K562 (cell line): ENCODE measurements around the gene MAPKAPK3. TPM values are rescaled to one million over a fixed set of nuclear protein-coding genes. Genes with fewer than 3 reads are reported as not detected.

Source experiments
- AFF1 ChIP-seq, 2 experiments: fragments of 450-650 bp; IDR thresholded peaks; 2 replicates each; pipeline ENCODE4 v1.6.1; 2018; ENCODE audit warnings: mild to moderate bottlenecking in 2 of 2, low read depth in 1 of 2; ENCODE audit not compliant: partially characterized antibody in 2 of 2
- BRCA1 ChIP-seq, 2 experiments: fragments of 450-650 bp in 1 of 2; sonication (generic) in 1 of 2; formaldehyde crosslinking in 1 of 2; IDR thresholded peaks; 2 replicates each; pipeline versions ENCODE4 v1.5.0 to v1.6.1; 2017 to 2020; ENCODE audit warnings: mild to moderate bottlenecking in 1 of 2, missing genetic modification reagents in 1 of 2
- CREBBP ChIP-seq: IDR thresholded peaks from one replicate; pipeline ENCODE4 v1.6.1; 2012; ENCODE audit warnings: low read depth, mild to moderate bottlenecking, control low read depth, inconsistent platforms, low read length
- DIDO1 ChIP-seq: fragments of 450-650 bp; IDR thresholded peaks from 2 replicates; pipeline ENCODE4 v1.6.1; 2016; ENCODE audit warnings: low read depth, missing biosample characterization, missing genetic modification characterization
- EWSR1 ChIP-seq: fragments of 450-650 bp; IDR thresholded peaks from 2 replicates; pipeline ENCODE4 v1.6.1; 2018; ENCODE audit warnings: borderline replicate concordance, mild to moderate bottlenecking, low read depth, moderate library complexity; ENCODE audit not compliant: partially characterized antibody
- MAFG ChIP-seq: fragments of 450-650 bp; conservative IDR thresholded peaks from 2 replicates; pipeline ENCODE4 v1.6.1; 2016; ENCODE audit warnings: missing genetic modification characterization, missing compliant biosample characterization
- NFYB ChIP-seq: IDR thresholded peaks from 2 replicates; pipeline ENCODE4 v1.6.1; 2011; ENCODE audit warnings: mild to moderate bottlenecking, moderate library complexity; ENCODE audit not compliant: insufficient read length; ENCODE audit errors: extremely low read depth
- NR1H2 ChIP-seq: sonication (generic); formaldehyde crosslinking; IDR thresholded peaks from 2 replicates; pipeline ENCODE4 v1.4.0; 2020; ENCODE audit warnings: mild to moderate bottlenecking, missing genetic modification reagents
- ZBTB5 ChIP-seq: fragments of 450-650 bp; IDR thresholded peaks from 2 replicates; pipeline ENCODE4 v1.6.1; 2017; ENCODE audit warnings: antibody characterized with exemption
- ZC3H8 ChIP-seq: fragments of 450-650 bp; IDR thresholded peaks from 2 replicates; pipeline ENCODE4 v1.6.1; 2017
- ZNF431 ChIP-seq: sonication (generic); formaldehyde crosslinking; IDR thresholded peaks from 2 replicates; pipeline ENCODE4 v1.8.0; 2022; ENCODE audit warnings: mild to moderate bottlenecking, missing genetic modification reagents
- ZNF436 ChIP-seq: fragments of 250-450, 450-650 bp; sonication (Bioruptor Pico); formaldehyde crosslinking; IDR thresholded peaks from 2 replicates; pipeline ENCODE4 v1.7.0; 2020; ENCODE audit warnings: mild to moderate bottlenecking
- ZSCAN32 ChIP-seq: fragments of 450-650 bp; formaldehyde crosslinking; IDR thresholded peaks from 2 replicates; pipeline ENCODE4 v1.4.0; 2020; ENCODE audit warnings: mild to moderate bottlenecking, moderate library complexity
- polyA plus RNA-seq, 8 experiments: library from polyadenylated mRNA; depleted of rRNA in 4 of 8; stranded (reverse) in 5 of 8; unstranded in 3 of 8; fragments of >200 nt; fragmentation: Nextera tagmentation in 2 of 8; fragmentation: Illumina TruSeq in 1 of 8; extraction: Ambion mirVana in 2 of 8; extraction: Trizol in 1 of 8; gene quantifications; 2 replicates each; pipeline versions ENCODE4 v1.2.1 to v1.2.3, GENCODE V29; 2011 to 2014; ENCODE audit warnings: inconsistent platforms in 1 of 8, missing spikeins in 1 of 8
- total RNA-seq, 7 experiments: library from RNA; depleted of rRNA in 6 of 7; stranded (reverse); fragments of >200 nt in 6 of 7; fragmentation: Illumina TruSeq in 2 of 7; extraction: Trizol in 2 of 7; gene quantifications; 2 replicates each; pipeline versions ENCODE4 v1.2.1 to v1.2.3, GENCODE V29; 2011 to 2021; ENCODE audit warnings: low replicate concordance in 1 of 7
- TF ChIP-seq, protein P1 (sequence below): fragments of 450-650 bp; IDR thresholded peaks from one replicate; pipeline ENCODE4 v1.6.1; 2018; ENCODE audit warnings: mild to moderate bottlenecking, moderate library complexity; ENCODE audit not compliant: partially characterized antibody
- TF ChIP-seq, protein P2 (sequence below): fragments of 450-650 bp; IDR thresholded peaks from 2 replicates; pipeline ENCODE4 v1.6.1; 2017; ENCODE audit warnings: antibody characterized with exemption, mild to moderate bottlenecking

MAPKAPK3 gene
- total and polyA plus RNA-seq, 9 of the 15 experiments (the other 6 are each of a cell fraction or from before 2014, with no cell fraction given), result 8.0 to 56.4 (median 41.2) TPM

- no peak for TF ChIP-seq ZSCAN32
- TF ChIP-seq NFYB, result peak; percentile 69
- TF ChIP-seq NR1H2 (CRISPR knock-in tag), result no peak
- no peak for TF ChIP-seq DIDO1 (tag)
- TF ChIP-seq ZNF436 (CRISPR knock-in tag), result no peak
- TF ChIP-seq, protein P1, sequence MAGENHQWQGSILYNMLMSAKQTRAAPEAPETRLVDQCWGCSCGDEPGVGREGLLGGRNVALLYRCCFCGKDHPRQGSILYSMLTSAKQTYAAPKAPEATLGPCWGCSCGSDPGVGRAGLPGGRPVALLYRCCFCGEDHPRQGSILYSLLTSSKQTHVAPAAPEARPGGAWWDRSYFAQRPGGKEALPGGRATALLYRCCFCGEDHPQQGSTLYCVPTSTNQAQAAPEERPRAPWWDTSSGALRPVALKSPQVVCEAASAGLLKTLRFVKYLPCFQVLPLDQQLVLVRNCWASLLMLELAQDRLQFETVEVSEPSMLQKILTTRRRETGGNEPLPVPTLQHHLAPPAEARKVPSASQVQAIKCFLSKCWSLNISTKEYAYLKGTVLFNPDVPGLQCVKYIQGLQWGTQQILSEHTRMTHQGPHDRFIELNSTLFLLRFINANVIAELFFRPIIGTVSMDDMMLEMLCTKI, result no peak
- no peak for TF ChIP-seq ZC3H8
- TF ChIP-seq, protein P2, sequence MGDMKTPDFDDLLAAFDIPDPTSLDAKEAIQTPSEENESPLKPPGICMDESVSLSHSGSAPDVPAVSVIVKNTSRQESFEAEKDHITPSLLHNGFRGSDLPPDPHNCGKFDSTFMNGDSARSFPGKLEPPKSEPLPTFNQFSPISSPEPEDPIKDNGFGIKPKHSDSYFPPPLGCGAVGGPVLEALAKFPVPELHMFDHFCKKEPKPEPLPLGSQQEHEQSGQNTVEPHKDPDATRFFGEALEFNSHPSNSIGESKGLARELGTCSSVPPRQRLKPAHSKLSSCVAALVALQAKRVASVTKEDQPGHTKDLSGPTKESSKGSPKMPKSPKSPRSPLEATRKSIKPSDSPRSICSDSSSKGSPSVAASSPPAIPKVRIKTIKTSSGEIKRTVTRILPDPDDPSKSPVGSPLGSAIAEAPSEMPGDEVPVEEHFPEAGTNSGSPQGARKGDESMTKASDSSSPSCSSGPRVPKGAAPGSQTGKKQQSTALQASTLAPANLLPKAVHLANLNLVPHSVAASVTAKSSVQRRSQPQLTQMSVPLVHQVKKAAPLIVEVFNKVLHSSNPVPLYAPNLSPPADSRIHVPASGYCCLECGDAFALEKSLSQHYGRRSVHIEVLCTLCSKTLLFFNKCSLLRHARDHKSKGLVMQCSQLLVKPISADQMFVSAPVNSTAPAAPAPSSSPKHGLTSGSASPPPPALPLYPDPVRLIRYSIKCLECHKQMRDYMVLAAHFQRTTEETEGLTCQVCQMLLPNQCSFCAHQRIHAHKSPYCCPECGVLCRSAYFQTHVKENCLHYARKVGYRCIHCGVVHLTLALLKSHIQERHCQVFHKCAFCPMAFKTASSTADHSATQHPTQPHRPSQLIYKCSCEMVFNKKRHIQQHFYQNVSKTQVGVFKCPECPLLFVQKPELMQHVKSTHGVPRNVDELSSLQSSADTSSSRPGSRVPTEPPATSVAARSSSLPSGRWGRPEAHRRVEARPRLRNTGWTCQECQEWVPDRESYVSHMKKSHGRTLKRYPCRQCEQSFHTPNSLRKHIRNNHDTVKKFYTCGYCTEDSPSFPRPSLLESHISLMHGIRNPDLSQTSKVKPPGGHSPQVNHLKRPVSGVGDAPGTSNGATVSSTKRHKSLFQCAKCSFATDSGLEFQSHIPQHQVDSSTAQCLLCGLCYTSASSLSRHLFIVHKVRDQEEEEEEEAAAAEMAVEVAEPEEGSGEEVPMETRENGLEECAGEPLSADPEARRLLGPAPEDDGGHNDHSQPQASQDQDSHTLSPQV, result peak; percentile 50; the same call in 1 of the 2 replicates
- TF ChIP-seq ZBTB5, result peak; percentile 95
- TF ChIP-seq CREBBP, result no peak
- TF ChIP-seq MAFG (tag), result no peak
- TF ChIP-seq BRCA1 (IDR thresholded peaks at IDR 0.05), result no peak
- TF ChIP-seq BRCA1 (CRISPR knock-in tag; IDR thresholded peaks at IDR 0.05), result no peak
- TF ChIP-seq EWSR1, result no peak
- TF ChIP-seq AFF1 (IDR thresholded peaks at IDR 0.05; ENCODE audit: low read depth in 1 of 2, partially characterized antibody in 2 of 2), result no peak
- TF ChIP-seq ZNF431, result no peak
These were observed 5.3 kb upstream of the MAPKAPK3 start, which contains the start of gene CISH (continued) for GRCh38 chr3:50611464-50612233.
